Renal cortex interstitium (tissue), 11 donors: Measurements from ENCODE around the gene DENND5A. TPM values are rescaled to one million over a fixed set of nuclear protein-coding genes. Genes with fewer than 3 reads are reported as not detected.
"Not testable (repeated sequence)": the region's sequence is repeated elsewhere in the genome, so short reads cannot be mapped to it uniquely, and the experiment has no call there.

Experiments
- DNase-seq, 11 donors: peaks; one replicate each; pipeline ENCODE4 v3.0.0-alpha.2; 2013; ENCODE audit warnings: low read depth in 9 of 11, low spot score in 4 of 11; ENCODE audit errors: extremely low read depth in 1 of 11
- polyA plus RNA-seq, 3 donors: library from polyadenylated mRNA; unstranded; fragments of 120-200 nt; gene quantifications; one replicate each; pipeline ENCODE4 v1.2.1, GENCODE V29; 2013; ENCODE audit not compliant: insufficient read length in 3 of 3

Gene DENND5A
- polyA plus RNA-seq, 3 donors, result 83.9 to 99.4 (median 91.4) TPM

DNA sequence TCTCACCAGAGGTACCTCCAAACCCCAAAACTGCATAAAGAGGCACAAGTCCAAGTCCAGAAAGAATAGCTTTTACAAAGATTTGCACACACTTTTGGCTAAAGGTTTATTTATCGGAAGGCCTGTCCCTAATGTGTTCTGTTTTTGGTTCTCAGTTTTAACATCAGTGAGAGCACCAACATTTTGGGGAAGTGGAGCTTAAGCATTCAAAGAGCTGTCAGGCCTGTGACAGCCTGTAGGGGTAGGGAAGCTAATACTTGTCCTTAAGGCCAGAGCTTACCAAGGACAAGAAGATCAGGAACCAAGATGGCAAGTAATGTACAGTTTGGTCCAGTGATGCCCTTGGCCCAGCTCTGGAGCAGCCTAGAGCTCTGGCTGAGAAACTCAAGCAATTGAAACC is 134.9 kb downstream of the DENND5A start:
- DNase-seq, result no peak

DNA sequence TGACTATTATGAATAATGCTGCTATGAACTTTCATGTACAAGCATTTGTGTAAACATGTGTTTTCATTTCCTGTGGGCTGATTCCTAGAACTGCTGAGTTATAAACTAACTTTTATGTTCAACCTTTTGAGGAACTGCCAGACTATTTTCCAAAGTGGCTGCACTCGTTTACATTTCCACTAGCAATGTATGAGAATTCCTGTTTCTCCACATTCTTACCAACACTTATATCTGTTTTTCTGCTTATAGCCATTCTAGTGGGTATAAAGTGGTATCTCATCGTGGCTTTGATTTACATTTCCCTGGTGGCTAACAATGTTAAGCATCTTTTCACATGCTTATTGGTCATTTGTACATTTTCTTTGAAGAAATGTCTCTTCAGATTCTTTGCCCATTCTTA is 138.5 kb downstream of the DENND5A start:
- DNase-seq, result no peak

DNA sequence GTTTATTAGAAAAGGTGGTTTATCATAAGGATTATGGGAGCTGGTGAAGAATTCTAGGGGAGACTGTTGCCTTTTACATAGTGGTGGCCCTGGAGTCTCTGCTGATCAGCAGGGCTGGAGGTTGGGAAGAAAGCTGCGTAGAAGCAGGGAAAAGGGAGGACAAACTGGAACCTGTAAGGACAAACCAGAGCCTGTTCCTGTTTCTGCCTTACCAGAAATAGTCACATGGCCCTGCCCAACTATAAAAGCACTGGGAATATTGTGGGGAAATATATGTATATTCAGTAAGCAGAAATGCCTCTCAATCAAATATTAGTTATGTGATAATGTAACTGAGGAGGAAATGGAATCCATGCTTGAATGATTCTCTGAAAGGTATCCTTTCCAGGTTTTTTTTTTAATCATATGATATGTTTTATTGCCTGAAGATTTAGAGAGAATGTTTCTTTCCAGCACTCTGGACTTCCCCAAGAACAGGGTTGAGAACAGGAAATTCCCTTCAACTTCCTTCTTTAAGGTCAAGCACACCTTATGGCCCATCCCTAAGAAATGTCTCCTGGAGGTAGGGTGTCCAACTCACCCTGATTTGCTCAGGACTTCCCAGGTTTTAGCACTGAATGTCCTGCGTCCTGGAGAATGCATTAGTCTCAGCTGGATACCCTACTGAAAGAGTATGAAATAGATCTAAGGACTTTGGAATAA is 139.8 kb downstream of the DENND5A start:
- DNase-seq, result no peak

DNA sequence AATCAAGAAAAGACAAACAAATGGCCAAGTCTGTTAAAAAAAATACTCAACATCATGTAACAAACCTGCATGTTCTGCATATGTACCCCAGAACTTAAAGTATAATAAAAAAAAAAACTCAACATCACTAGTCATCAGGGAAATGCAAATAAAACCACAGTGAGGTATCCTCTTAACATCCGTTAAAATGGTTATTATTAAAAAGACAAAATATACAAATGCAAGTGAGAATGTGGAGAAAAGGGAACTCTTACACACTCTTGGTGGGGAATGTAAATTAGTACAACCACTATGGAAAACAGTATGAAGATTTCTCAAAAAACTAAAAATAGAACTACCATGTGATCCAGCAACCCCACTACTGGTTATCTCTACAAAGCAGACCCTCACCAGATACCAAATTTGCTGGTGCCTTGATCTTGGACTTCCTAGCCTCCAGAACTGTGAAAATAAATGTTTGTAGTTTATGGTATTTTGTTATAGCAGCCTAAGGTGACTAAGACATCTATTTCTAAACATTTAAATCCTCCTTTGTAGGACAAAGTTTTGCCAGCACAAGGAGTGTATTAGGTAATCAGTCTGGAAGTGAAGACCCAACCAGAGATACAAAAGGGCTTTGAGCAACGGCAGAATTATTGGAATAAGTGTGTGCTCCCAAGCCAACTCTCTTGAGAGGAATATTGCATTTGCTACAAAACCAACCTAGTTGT is 141.4 kb downstream of the DENND5A start:
- no peak for DNase-seq

DNA sequence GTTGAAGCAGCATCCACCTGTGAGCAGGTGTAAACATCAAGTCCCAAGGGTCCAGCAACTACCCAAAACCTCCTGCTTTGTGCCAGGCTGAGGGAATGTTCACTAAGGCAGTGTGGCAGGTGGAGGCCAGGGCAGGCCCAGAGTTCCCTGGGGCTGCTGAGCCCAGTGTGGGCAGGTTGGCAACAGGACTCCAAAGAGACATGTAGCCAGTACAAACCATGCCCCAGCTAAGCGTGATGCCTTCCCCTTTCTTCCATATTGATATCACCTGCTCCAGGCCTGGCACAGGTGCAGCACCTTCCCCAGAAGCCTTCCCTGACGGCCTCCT is 143.7 kb downstream of the DENND5A start:
- no peak for DNase-seq

DNA sequence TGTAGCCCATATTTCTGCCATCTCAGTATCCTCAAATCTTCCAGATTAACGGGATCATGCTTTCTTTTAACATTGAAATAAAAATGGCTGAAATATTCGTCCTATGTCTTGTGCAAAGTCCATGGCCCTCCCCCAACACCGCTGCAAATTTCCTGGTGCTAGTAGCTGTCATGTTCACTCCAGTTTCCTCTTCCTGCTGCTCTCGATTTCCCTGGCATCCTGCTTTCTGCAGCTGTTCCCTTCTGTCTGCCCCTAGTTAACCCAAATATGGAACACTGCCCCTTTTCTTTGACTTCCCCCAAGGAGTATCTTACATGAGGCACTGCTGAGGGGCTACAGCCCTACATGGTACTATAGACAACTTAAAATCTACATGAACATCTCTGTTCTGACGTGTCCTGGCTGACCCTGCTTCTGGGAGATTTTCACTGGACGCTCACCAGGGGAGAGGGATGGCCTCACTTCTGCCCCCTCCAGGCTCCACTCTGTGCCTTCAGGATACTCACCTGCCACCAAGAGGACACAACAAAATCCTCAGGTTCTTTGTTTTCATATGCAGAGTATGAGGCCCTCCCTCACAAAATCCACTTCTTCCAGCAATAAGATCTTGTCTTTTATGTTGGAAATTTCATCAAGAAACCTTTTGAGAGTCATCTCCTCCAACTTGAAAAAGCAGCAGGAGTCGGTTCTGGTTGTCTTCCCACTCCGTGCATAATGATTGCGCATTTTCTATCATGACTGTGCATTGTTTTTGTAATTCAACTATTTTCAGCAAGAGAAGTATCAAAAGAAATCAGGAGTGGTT is 144.3 kb downstream of the DENND5A start:
- no peak for DNase-seq

DNA sequence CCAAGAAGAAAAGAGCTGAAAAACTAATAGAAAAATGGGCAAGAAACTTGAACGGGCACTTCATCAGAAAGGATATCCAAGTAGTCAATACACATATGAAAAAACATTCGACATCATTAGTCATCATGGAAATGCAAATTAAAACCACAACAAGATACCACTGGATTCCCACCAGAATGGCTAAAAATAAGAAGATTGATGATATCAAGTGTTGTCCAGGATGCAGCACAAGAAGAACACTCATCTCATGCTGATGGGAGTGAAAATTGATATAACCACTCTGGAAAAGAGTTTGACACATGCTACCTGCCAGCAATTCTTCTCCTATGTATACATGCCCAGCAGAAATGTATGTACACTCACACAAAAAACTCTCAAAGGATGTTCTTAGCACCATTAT is 146.9 kb downstream of the DENND5A start:
- no peak for DNase-seq

DNA sequence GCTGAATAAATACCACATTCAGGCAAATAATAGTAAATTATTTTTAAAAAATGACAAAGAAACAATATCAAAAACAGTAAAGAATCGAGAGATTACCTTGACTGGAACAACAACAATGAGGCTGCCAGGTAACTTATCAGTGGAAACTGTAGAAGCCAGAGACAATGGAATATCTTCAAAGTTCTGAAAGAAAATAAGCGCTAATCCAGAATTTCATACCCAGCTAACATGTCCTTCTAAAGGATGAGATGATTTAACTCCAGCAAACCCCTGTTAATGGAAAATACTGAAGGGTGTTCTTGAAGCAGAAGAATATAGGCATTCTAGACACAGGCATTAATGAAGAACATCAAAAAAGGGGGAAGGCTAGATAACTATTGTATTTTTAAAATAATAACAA is 153.1 kb downstream of the DENND5A start:
- DNase-seq, result no peak

DNA sequence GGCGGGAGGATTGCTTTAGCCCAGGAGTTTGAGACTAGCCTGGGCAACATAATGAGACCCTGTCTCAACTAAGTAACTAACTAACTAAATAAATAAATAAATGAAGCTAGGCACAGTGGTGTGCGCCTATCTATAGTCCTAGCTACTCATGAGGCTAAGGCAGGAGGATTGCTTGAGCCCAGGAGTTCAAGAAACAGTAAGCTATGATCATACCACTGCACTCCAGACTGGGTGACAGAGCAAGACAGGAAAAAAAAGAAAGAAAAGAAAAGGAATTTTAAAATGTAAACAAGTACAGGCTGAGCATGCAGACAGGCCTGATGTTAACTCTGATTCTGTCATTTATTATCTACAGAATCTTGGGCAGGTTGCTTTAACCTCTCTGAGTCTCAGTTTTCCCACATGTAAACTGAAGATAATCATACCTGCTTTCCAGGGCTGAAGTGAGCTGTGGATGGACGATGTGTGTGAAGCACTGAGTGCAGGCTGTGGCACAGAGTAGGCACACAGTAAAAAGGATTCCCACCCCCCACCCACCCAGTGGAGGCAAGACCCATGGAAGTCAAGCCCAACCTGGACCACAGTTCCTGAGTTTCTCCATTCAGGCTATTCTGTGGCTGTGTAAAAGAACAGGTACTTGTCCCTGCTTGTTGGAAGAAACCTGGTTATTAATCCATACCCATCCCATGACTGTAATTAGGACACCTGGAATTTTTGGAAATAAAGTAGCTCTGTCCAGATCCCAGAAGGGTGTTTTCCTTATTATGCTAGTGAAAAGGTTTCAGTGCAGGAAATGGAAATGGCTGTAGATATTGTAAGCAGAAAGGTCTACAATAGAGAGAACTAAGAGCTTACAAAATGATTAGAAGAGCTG is 155.1 kb downstream of the DENND5A start:
- DNase-seq, result no peak

DNA sequence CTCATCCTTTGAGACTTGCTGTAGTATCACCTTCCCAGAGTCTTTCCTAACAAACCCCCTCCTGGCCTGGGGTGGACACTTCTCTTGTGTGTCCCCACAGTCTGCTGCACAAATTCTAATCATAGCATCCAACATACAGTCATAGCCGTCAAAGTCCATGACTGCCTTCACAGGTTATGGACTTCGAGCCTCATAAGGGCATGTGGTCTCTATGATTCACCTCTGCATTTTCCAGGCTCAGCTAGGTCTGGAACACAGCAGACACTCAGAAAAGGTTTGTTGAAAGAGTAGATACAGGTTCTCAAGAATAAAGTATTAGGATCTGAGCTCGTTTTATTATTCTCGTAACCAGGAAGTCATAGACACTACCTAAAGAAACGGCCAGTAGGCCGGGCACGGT is 160.6 kb downstream of the DENND5A start:
- DNase-seq, result no peak

DNA sequence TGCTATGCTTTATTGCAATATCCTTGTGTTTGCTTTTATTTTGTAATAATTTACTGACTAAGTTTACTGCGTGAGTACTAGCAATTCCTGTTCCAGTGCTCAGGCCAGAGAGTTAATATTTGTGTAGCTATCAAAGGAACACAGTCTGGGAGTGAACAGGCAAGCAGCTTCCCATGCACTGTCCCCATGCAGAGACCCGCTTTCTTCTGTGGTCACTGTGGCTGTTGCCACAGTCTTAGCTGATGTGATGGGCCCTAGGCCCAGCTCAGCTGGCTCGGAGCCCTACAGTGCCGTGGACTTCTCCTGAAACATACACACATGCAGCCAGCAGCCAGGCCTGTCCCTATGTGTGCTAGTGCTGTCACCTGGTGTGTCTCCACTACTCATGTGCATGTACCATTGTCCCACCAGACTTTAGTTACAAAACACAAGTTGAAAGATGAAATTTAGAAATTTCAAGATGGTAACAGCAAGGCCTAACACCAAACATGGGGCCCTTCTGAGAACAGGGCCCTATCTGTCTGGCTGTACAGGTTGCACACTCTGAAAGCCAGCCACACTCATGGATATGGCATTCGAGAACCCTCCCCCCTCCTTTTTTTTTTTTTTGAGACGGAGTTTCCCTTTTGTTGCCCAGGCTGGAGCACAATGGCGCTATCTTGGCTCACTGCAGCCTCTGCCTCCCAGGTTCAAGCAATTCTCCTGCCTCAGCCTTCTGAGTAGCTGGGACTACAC is 161.4 kb downstream of the DENND5A start:
- DNase-seq, result no peak

DNA sequence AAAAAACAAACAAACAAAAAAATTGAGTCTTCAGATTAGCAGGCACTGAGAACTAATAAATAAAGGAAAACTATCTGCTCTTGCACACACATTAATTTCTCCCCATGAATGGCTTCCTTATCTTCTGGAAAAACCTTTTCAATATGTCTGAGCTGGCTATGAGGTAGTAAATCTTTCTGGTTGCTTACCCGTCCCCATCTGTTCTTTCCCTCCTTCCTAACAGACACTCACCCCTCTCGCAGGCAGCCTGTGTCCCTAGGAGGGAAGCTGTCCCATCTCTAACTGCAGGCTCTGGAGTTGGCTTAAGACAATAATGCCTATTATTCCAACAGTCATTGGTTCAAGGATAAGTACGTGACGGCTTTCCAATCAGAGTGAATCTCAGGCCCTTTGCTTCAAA is 165.5 kb downstream of the DENND5A start:
- no peak for DNase-seq

DNA sequence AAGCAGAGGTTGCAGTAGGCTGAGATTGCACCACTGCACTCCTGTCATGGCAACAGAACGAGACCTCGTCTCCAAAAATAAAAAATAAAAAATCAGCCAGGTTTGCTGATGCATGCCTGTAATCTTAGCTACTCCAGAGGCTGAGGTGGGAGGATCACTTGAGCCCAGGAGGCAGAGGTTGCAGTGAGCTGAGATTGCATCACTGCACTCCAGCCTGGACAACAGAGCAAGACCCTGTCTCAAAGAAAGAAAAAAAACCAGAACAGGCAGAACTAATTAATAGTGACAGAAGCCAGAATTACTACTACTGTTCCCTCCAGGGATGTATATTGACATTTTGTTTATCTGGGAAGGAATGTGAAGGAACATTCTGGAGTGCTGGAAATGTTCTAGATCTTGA is 166.7 kb downstream of the DENND5A start:
- DNase-seq, result not testable (repeated sequence)

DNA sequence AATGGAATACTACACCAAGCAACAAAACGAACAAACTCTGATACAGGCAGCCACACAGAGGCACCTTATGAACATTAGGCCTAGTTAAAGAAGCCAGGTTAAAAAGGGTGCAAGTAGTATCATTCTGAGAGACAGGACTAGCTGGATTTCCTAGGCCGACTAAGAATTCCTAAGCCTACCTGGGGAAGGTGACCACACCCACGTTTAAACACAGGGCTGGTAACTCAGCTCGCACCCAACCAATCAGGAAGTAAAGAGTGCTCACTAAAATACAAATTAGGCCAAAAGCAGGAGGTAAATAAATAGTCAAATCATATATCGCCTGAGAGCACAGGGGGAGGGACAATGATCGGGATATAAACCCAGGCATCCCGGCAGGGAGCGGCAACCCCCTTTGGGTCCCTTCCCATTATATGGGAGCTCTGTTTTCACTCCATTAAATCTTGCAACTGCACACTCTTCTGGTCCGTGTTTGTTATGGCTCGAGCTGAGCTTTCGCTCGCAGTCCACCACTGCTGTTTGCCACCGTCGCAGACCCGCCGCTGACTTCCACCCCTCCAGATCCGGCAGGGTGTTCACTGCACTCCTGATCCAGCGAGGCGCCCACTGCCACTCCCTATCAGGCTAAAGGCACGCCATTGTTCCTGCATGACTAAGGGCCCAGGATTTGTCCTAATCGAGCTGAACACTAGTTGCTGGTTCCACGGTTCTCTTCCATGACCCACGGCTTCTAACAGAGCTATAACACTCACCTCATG is 167.8 kb downstream of the DENND5A start:
- not testable (repeated sequence) for DNase-seq

DNA sequence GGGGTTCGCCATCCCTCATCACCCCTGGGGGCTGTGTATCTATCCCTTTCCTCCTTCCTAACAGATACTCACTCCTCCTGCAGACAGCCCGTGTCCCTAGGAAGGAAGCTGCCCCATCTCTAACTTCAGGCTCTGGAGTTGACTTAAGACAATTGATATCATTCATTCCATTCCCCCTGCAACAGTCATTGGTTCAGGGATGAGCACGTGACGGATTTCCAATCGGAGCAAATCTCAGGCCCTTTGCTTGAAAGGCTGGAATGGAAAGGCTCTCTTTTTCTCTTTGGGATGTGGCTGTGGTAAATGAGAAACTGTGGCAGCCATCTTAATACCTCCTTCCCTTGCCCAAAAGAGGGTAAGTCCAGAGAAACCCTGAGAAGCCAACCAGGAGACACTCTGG is 168.7 kb downstream of the DENND5A start:
- no peak for DNase-seq

DNA sequence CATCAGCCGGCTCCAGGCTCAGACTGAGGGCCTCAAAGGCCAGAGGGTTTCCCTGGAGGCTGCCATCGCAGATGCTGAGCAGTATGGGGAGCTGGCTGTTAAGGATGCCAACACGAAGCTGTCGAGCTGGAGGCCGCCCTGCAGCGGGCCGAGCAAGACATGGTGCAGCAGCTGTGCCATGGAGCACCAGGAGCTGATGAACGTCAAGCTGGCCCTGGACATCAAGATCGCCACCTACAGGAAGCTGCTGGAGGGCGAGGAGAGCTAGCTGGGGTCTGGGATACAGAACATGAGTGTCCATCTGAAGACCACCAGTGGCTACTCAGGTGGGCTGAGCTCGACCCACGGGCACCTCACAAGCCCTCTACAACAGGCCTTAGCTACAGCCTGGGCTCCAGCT is 169.7 kb downstream of the DENND5A start:
- no peak for DNase-seq

DNA sequence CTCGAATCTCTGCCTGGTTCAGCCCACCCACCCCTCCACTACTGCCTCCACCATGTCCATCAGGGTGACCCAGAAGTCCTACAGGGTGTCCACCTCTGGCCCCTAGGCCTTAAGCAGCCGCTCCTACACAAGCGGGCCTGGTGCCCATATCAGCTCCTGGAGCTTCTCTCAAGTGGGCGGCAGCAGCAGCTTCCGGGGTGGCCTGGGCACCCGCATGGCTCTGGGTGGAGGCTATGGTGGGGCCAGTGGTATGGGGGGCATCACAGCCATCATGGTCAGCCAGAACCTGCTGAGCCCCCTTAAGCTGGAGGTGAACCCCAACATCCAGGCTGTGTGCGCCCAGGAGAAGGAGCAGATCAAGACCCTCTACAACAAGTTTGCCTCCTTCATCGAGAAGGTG is 170.7 kb downstream of the DENND5A start:
- DNase-seq, result no peak
